Keratinocyte (primary cell): Measurements from ENCODE around the gene FUCA2.
"Not testable (repeated sequence)": the region's sequence is repeated elsewhere in the genome, so short reads cannot be mapped to it uniquely, and the experiment has no call there.

Source experiments
- CTCF ChIP-seq, 3 experiments: IDR thresholded peaks in 1 of 3; conservative IDR thresholded peaks in 1 of 3; optimal IDR thresholded peaks in 1 of 3; 2 replicates in 2 of 3; 3 replicates in 1 of 3; pipeline versions ENCODE3 to v1.5.1; 2011; ENCODE audit warnings: low read length in 3 of 3, mild to moderate bottlenecking in 3 of 3, moderate library complexity in 2 of 3, control low read depth in 1 of 3, inconsistent platforms in 1 of 3; ENCODE audit not compliant: insufficient read depth in 2 of 3; ENCODE audit errors: extremely low read depth in 1 of 3
- EZH2 ChIP-seq: IDR thresholded peaks from one replicate; pipeline ENCODE4 v1.6.1; 2012; ENCODE audit warnings: inconsistent platforms, mild to moderate bottlenecking, low read length, moderate library complexity

DNA sequence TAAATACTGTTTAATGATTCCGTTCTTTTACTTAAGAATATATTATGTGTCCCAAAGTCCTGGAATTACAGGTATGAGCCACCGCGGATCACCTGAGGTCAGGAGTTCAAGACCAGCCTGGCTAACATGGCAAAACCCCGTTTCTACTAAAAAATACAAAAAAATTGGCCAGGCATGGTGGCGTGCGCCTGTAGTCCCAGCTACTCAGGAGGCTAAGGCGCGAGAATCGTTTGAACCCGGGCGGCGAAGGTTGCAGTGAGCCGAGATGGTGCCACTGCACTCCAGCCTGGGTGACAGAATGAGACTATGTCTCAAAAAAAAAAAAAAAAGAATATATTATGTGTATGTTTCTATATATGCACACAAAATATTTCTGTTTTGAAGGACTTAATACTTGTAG is 1.2 kb downstream of the FUCA2 start:
- not testable (repeated sequence) for TF ChIP-seq CTCF (optimal IDR thresholded peaks at IDR 0.05 in 1 of 3, IDR thresholded peaks at IDR 0.05 in 1 of 3, conservative IDR thresholded peaks at IDR 0.05 in 1 of 3; ENCODE audit: extremely low read depth in 1 of 3, insufficient read depth in 2 of 3, low read length in 3 of 3); EZH2
